ENCODE measurements around the gene PTTG1IP2.

DNA sequence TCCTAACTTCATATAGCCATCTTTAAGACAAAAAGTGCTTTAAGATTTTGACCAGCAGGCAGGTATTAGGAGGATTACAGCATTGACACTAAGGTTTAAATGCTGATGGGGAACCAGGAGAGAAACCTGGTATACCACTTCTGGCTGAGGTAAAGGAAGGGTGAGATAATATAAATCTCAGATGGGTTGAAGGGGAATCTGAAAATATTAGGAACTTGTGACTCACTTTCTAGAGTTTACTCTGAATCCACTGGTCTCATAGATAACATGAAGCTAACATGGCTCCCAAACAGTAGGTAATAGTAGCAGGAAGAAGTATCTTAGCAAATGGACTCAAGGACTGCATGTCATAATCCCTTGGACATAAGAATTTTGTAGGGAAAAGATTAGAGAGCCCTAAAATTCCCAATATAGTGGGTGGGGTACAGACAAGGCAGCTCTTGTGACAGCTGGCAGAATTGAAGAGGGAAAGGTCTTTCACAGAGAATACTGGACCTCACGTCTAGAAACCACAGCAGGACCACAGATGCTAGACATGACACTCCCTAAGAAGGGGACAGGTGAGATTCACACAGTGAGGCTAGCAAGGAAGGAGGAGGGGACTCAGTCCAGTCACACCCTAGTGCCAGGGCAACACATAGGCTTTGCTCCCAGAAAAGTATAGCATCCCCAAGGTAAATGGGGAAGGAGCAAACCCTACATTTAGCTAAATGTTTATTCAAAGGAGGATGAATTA lies 3.5 kb downstream of the PTTG1IP2 start:
- TF ChIP-seq, protein P1, sequence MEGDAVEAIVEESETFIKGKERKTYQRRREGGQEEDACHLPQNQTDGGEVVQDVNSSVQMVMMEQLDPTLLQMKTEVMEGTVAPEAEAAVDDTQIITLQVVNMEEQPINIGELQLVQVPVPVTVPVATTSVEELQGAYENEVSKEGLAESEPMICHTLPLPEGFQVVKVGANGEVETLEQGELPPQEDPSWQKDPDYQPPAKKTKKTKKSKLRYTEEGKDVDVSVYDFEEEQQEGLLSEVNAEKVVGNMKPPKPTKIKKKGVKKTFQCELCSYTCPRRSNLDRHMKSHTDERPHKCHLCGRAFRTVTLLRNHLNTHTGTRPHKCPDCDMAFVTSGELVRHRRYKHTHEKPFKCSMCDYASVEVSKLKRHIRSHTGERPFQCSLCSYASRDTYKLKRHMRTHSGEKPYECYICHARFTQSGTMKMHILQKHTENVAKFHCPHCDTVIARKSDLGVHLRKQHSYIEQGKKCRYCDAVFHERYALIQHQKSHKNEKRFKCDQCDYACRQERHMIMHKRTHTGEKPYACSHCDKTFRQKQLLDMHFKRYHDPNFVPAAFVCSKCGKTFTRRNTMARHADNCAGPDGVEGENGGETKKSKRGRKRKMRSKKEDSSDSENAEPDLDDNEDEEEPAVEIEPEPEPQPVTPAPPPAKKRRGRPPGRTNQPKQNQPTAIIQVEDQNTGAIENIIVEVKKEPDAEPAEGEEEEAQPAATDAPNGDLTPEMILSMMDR (IDR thresholded peaks at IDR 0.05; ENCODE audit: low read depth, low read length, missing input control), result no peak
- TF ChIP-seq YY1 (IDR thresholded peaks at IDR 0.05) (no peak), GABPA (IDR thresholded peaks at IDR 0.05 in 1 of 2, conservative IDR thresholded peaks at IDR 0.05 in 1 of 2) (no peak), JUND (IDR thresholded peaks at IDR 0.05) (no peak), TAF1 (conservative IDR thresholded peaks at IDR 0.05) (no peak), SP1 (IDR thresholded peaks at IDR 0.05) (no peak)
- TF ChIP-seq, protein P2, sequence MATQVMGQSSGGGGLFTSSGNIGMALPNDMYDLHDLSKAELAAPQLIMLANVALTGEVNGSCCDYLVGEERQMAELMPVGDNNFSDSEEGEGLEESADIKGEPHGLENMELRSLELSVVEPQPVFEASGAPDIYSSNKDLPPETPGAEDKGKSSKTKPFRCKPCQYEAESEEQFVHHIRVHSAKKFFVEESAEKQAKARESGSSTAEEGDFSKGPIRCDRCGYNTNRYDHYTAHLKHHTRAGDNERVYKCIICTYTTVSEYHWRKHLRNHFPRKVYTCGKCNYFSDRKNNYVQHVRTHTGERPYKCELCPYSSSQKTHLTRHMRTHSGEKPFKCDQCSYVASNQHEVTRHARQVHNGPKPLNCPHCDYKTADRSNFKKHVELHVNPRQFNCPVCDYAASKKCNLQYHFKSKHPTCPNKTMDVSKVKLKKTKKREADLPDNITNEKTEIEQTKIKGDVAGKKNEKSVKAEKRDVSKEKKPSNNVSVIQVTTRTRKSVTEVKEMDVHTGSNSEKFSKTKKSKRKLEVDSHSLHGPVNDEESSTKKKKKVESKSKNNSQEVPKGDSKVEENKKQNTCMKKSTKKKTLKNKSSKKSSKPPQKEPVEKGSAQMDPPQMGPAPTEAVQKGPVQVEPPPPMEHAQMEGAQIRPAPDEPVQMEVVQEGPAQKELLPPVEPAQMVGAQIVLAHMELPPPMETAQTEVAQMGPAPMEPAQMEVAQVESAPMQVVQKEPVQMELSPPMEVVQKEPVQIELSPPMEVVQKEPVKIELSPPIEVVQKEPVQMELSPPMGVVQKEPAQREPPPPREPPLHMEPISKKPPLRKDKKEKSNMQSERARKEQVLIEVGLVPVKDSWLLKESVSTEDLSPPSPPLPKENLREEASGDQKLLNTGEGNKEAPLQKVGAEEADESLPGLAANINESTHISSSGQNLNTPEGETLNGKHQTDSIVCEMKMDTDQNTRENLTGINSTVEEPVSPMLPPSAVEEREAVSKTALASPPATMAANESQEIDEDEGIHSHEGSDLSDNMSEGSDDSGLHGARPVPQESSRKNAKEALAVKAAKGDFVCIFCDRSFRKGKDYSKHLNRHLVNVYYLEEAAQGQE (IDR thresholded peaks at IDR 0.05), result no peak
